ENCODE measurements around the gene SLC39A11. TPM values are rescaled to one million over a fixed set of nuclear protein-coding genes. Genes with fewer than 3 reads are reported as not detected.

Gene SLC39A11
- total and polyA plus RNA-seq, 2 of the 13 experiments (the other 11 are each of a cell fraction or from before 2014, with no cell fraction given), result 17.2 to 31.5 TPM

GRCh38 chr17:73068322-73069153 is 23.9 kb downstream of the SLC39A11 start:
- Histone ChIP-seq H3K4me1 (ENCODE audit: insufficient read depth, low read length) (peaks cover 56% of the 10 kb centered on the region), H3K4me2 (ENCODE audit: low read depth, low read length) (peak overlapping the region; percentile 78), H3K36me3 (replicated peaks in 1 of 2; ENCODE audit: control insufficient read depth in 1 of 2, insufficient read depth in 2 of 2, low read length in 2 of 2) (peaks cover 0 to 5% of the 10 kb centered on the region in 2 experiments; a peak in 2 of 5 replicates), H3K27ac (ENCODE audit: extremely low read length, insufficient read depth, low read length) (peak overlapping the region; percentile 91), H3K4me3 (replicated peaks in 1 of 3; ENCODE audit: insufficient read depth in 1 of 3, low read depth in 2 of 3, low read length in 3 of 3) (peak overlapping the region in 1 of 3 experiments; percentile 17; a peak in 1 of 6 replicates), H3K79me2 (ENCODE audit: insufficient read depth, low read length) (no peaks in the 10 kb centered on the region), H3K27me3 (ENCODE audit: control insufficient read depth in 1 of 2, insufficient read depth in 2 of 2, low read length in 2 of 2) (no peaks in the 10 kb centered on the region), H4K20me1 (ENCODE audit: insufficient read depth, low read length) (no peaks in the 10 kb centered on the region), H3K9me3 (ENCODE audit: low read length) (no peaks in the 10 kb centered on the region), H3K9ac (ENCODE audit: insufficient read depth, low read depth, low read length) (peak overlapping the region; percentile 67), H2AFZ (ENCODE audit: low read length) (no peak overlapping the region)
- 57% methylated on average over 9 of the region's 9 CpGs for WGBS (ENCODE audit: low lambda C conversion rate)
- in situ Hi-C loops (cut with HindIII; ENCODE audit: extremely low pct_ligation_motif_present, low pct_unique_long_range_greater_than_20kb) (no loop called here), intact Hi-C loops (cut with micrococcal nuclease; ENCODE audit: unreplicated experiment) (loop anchor here (1.0 kb wide), 2 partner anchors 11 to 22 kb away; no protein-coding TSS in a partner anchor)
- FAIRE-seq (peak; percentile 89), DNase-seq (ENCODE audit: low spot score) (peak; percentile 99), ATAC-seq (peak; percentile 94)
- TSS peak; percentile 73 for BruUV-seq (replicated peaks)
- CTCF ChIA-PET (ENCODE audit: low intra/inter-chr PET ratio, low total read pairs), result no interaction called here
- POLR2A ChIA-PET, result interaction anchor here (0.6 to 2.1 kb wide), 8 partner anchors 18 to 386 kb away, joined by 3 to 6 read pairs (median 4); partner anchors contain the start of gene SLC39A11
- TF ChIP-seq ZNF530 (CRISPR knock-in tag; IDR thresholded peaks at IDR 0.05; ENCODE audit: low read depth), result no peak
- TF ChIP-seq ZBTB44 (CRISPR knock-in tag; IDR thresholded peaks at IDR 0.05), result no peak
- no peak for TF ChIP-seq MAF1 (CRISPR knock-in tag; IDR thresholded peaks at IDR 0.05; ENCODE audit: borderline replicate concordance)
- TF ChIP-seq RARA (CRISPR knock-in tag; IDR thresholded peaks at IDR 0.05), result peak; percentile 71
- TF ChIP-seq ZNF556 (CRISPR knock-in tag; IDR thresholded peaks at IDR 0.05; ENCODE audit: borderline replicate concordance), result no peak
- TF ChIP-seq SCMH1 (CRISPR knock-in tag; IDR thresholded peaks at IDR 0.05; ENCODE audit: borderline replicate concordance), result no peak
- no peak for TF ChIP-seq MEF2D (CRISPR knock-in tag; IDR thresholded peaks at IDR 0.05)
- TF ChIP-seq KIAA2018 (CRISPR knock-in tag; IDR thresholded peaks at IDR 0.05; ENCODE audit: borderline replicate concordance), result no peak
- TF ChIP-seq ZNF549 (CRISPR knock-in tag; IDR thresholded peaks at IDR 0.05), result no peak
- no peak for TF ChIP-seq BRCA1 (CRISPR knock-in tag; IDR thresholded peaks at IDR 0.05)
- TF ChIP-seq TFDP1 (CRISPR knock-in tag; IDR thresholded peaks at IDR 0.05; ENCODE audit: borderline replicate concordance), result no peak

Data from HepG2 (cell line).